ENCODE measurements around the gene WNT5B.

GRCh38 chr12:1584326-1584725, 44.7 kb upstream of the WNT5B start:
- TF ChIP-seq, protein P1, sequence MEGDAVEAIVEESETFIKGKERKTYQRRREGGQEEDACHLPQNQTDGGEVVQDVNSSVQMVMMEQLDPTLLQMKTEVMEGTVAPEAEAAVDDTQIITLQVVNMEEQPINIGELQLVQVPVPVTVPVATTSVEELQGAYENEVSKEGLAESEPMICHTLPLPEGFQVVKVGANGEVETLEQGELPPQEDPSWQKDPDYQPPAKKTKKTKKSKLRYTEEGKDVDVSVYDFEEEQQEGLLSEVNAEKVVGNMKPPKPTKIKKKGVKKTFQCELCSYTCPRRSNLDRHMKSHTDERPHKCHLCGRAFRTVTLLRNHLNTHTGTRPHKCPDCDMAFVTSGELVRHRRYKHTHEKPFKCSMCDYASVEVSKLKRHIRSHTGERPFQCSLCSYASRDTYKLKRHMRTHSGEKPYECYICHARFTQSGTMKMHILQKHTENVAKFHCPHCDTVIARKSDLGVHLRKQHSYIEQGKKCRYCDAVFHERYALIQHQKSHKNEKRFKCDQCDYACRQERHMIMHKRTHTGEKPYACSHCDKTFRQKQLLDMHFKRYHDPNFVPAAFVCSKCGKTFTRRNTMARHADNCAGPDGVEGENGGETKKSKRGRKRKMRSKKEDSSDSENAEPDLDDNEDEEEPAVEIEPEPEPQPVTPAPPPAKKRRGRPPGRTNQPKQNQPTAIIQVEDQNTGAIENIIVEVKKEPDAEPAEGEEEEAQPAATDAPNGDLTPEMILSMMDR (IDR thresholded peaks at IDR 0.05): no peak
- no peak for TF ChIP-seq POLR2A (IDR thresholded peaks at IDR 0.05)
